Fibroblast of skin of left biceps (primary cell): ENCODE results near the gene ERLIN1.

ENCODE experiments used
- DNase-seq, 2 experiments: peaks; one replicate each; pipeline ENCODE4 v3.0.0-alpha.2; 2013; ENCODE audit warnings: low read depth in 2 of 2

The ERLIN1 gene

GRCh38 chr10:100185364-100186252 is at the start of gene ERLIN1:
Gene ERLIN1 (minus strand): TSS chr10:100186029. CDS start chr10:100185626, 403 bp downstream.
- DNase-seq, result peak; percentile 77 to 83

- no peak for DNase-seq
Observed at GRCh38 chr10:100232101-100232500, 46.3 kb upstream of the ERLIN1 start.

GRCh38 chr10:100229819-100230422 is 44.1 kb upstream of the ERLIN1 start:
- no peak for DNase-seq

GRCh38 chr10:100223879-100224278 is 38.0 kb upstream of the ERLIN1 start:
- no peak for DNase-seq

GRCh38 chr10:100222529-100222928 is 36.7 kb upstream of the ERLIN1 start:
- DNase-seq, result no peak

GRCh38 chr10:100216006-100216405 is 30.2 kb upstream of the ERLIN1 start:
- no peak for DNase-seq

- peak; percentile 15 to 29 for DNase-seq
Observed at GRCh38 chr10:100209303-100209702, 23.5 kb upstream of the ERLIN1 start.

- DNase-seq, result no peak
Observed at GRCh38 chr10:100208276-100208675, 22.4 kb upstream of the ERLIN1 start.

- no peak for DNase-seq
Observed at GRCh38 chr10:100204370-100204769, 18.5 kb upstream of the ERLIN1 start.

- DNase-seq, result no peak
Observed at GRCh38 chr10:100201549-100201948, 15.7 kb upstream of the ERLIN1 start.

- no peak for DNase-seq
Observed at GRCh38 chr10:100194711-100195110, 8.9 kb upstream of the ERLIN1 start.

- DNase-seq, result no peak
Observed at GRCh38 chr10:100192350-100192749, 6.5 kb upstream of the ERLIN1 start.

- no peak for DNase-seq
Observed at GRCh38 chr10:100186253-100187212, 704 bp upstream of the ERLIN1 start.

- DNase-seq, result no peak
Observed at GRCh38 chr10:100184840-100185239, 989 bp downstream of the ERLIN1 start.

- DNase-seq, result no peak
Observed at GRCh38 chr10:100184426-100184825, 1.4 kb downstream of the ERLIN1 start.

GRCh38 chr10:100183481-100183880 is 2.3 kb downstream of the ERLIN1 start:
- no peak for DNase-seq

GRCh38 chr10:100182908-100183307 is 2.9 kb downstream of the ERLIN1 start:
- no peak for DNase-seq

- no peak for DNase-seq
Observed at GRCh38 chr10:100182281-100182680, 3.5 kb downstream of the ERLIN1 start.

GRCh38 chr10:100175875-100176274 is 10.0 kb downstream of the ERLIN1 start:
- no peak for DNase-seq

GRCh38 chr10:100174699-100175677 is 10.8 kb downstream of the ERLIN1 start:
- no peak for DNase-seq

GRCh38 chr10:100173035-100173434 is 12.8 kb downstream of the ERLIN1 start:
- no peak for DNase-seq
